ENCODE results near the gene SLC8A3. TPM values are rescaled to one million over a fixed set of nuclear protein-coding genes. Genes with fewer than 3 reads are reported as not detected.

Gene SLC8A3
- total and polyA plus RNA-seq, 2 of the 13 experiments (the other 11 are each of a cell fraction or from before 2014, with no cell fraction given), result 0.01 to 0.02 TPM

- TF ChIP-seq ZNF138 (CRISPR knock-in tag; IDR thresholded peaks at IDR 0.05; ENCODE audit: low read depth) (0 out of 2 replicates have a peak, but pooled peaks have one; percentile 72), IRF9 (CRISPR knock-in tag; IDR thresholded peaks at IDR 0.05; ENCODE audit: borderline replicate concordance) (peak; percentile 91), STAT5B (CRISPR knock-in tag; IDR thresholded peaks at IDR 0.05) (no peak), ZNF468 (CRISPR knock-in tag; IDR thresholded peaks at IDR 0.05) (no peak), POLR2AphosphoS5 (IDR thresholded peaks at IDR 0.05; ENCODE audit: low read depth, low read length) (0 out of 2 replicates have a peak, but pooled peaks have one; percentile 27), ZFP36 (IDR thresholded peaks at IDR 0.05; ENCODE audit: borderline replicate concordance, low read depth, low read length, partially characterized antibody) (no peak), ZFP62 (CRISPR knock-in tag; IDR thresholded peaks at IDR 0.05) (no peak), HMGXB4 (CRISPR knock-in tag; IDR thresholded peaks at IDR 0.05; ENCODE audit: borderline replicate concordance in 1 of 2, low read depth in 1 of 2) (peak; percentile 88 to 92), JUND (CRISPR knock-in tag; IDR thresholded peaks at IDR 0.05) (peak; percentile 34; the same call in 1 of the 2 replicates), ISL2 (CRISPR knock-in tag; IDR thresholded peaks at IDR 0.05) (0 out of 2 replicates have a peak, but pooled peaks have one; percentile 36), LRRFIP1 (CRISPR knock-in tag; conservative IDR thresholded peaks at IDR 0.05) (no peak), ATF6 (CRISPR knock-in tag; conservative IDR thresholded peaks at IDR 0.05) (0 out of 2 replicates have a peak, but pooled peaks have one; percentile 43), ZNF34 (CRISPR knock-in tag; IDR thresholded peaks at IDR 0.05; ENCODE audit: borderline replicate concordance) (0 out of 2 replicates have a peak, but pooled peaks have one; percentile 36), PITX1 (CRISPR knock-in tag; IDR thresholded peaks at IDR 0.05) (no peak), HNF1B (CRISPR knock-in tag; IDR thresholded peaks at IDR 0.05) (peak; percentile 70; the same call in 1 of the 2 replicates), ZBTB37 (CRISPR knock-in tag; IDR thresholded peaks at IDR 0.05) (no peak), ZNF441 (CRISPR knock-in tag; IDR thresholded peaks at IDR 0.05; ENCODE audit: borderline replicate concordance) (0 out of 2 replicates have a peak, but pooled peaks have one; percentile 35)
Measured at GRCh38 chr14:70045844-70046535, 142.8 kb downstream of the SLC8A3 start (continued).
